IMR-90 (cell line): Measurements from ENCODE around the gene BMP5. TPM values are rescaled to one million over a fixed set of nuclear protein-coding genes. Genes with fewer than 3 reads are reported as not detected.

Source experiments
- ATAC-seq: fragments of 200-7000 bp; cut with Tn5 transposase; 2 replicates; pipeline ENCODE4 v1.9.1; 2020; ENCODE audit warnings: low read depth, mild to moderate bottlenecking, moderate library complexity
- BruUV-seq: library from RNA; stranded (reverse); fragments of 400-500 nt; replicated peaks from 2 replicates; lab custom pipeline; 2021; lab: Mats Ljungman, UMichigan
- CTCF ChIA-PET: fragments of 300-600 bp; formaldehyde crosslinking; extraction: SDS; loops from one replicate; lab custom pipeline; 2021; ENCODE audit warnings: antibody characterized with exemption; lab: Yijun Ruan, JAX
- POLR2A ChIA-PET: fragments of 300-600 bp; sonication (Branson Sonifier 250); formaldehyde crosslinking; loops from one replicate; lab custom pipeline; 2022; ENCODE audit warnings: antibody characterized with exemption; ENCODE audit not compliant: unreplicated experiment; lab: Charles Lee
- DNase-seq: peaks from one replicate; pipeline ENCODE4 v3.0.0; 2013
- H2AFZ ChIP-seq: replicated peaks from 2 replicates; pipeline ENCODE3; 2013; ENCODE audit warnings: low read length, mild to moderate bottlenecking; ENCODE audit not compliant: poor library complexity
- H2AK5ac ChIP-seq: 2 replicates; pipeline ENCODE4 v1.6.1; 2013; ENCODE audit warnings: low read depth, low read length, inconsistent platforms
- H2AK9ac ChIP-seq: replicated peaks from 2 replicates; pipeline ENCODE3; 2013; ENCODE audit warnings: mild to moderate bottlenecking, low read depth, low read length, moderate library complexity; ENCODE audit not compliant: poor library complexity
- H2BK120ac ChIP-seq: 2 replicates; pipeline ENCODE4 v1.6.1; 2013; ENCODE audit warnings: low read depth, low read length, inconsistent platforms
- H2BK15ac ChIP-seq: 3 replicates; pipeline ENCODE4 v1.6.1; 2013; ENCODE audit warnings: low read depth, low read length, inconsistent platforms
- H2BK20ac ChIP-seq: 2 replicates; pipeline ENCODE4 v1.6.1; 2013; ENCODE audit warnings: low read depth, mild to moderate bottlenecking, inconsistent platforms, low read length, moderate library complexity
- H2BK5ac ChIP-seq: 2 replicates; pipeline ENCODE4 v1.6.1; 2013; ENCODE audit warnings: mild to moderate bottlenecking, low read depth, low read length, inconsistent platforms; ENCODE audit not compliant: poor library complexity, severe bottlenecking
- H3K14ac ChIP-seq: replicated peaks from 2 replicates; pipeline ENCODE4 v1.6.1; 2013; ENCODE audit warnings: low read depth, low read length, inconsistent platforms
- H3K18ac ChIP-seq: 2 replicates; pipeline ENCODE4 v1.6.1; 2013; ENCODE audit warnings: low read depth, low read length, control low read depth
- H3K23ac ChIP-seq: 2 replicates; pipeline ENCODE4 v1.6.1; 2013; ENCODE audit warnings: low read depth, low read length, inconsistent platforms
- H3K27ac ChIP-seq: 2 replicates; pipeline ENCODE4 v1.5.1; 2013; ENCODE audit warnings: mild to moderate bottlenecking, control low read depth, low read length; ENCODE audit not compliant: insufficient read depth
- H3K27me3 ChIP-seq: 2 replicates; pipeline ENCODE4 v1.6.1; 2013; ENCODE audit warnings: low read length; ENCODE audit not compliant: control insufficient read depth, insufficient read depth
- H3K36me3 ChIP-seq: 2 replicates; pipeline ENCODE4 v1.6.1; 2013; ENCODE audit warnings: low read length, mixed read lengths; ENCODE audit not compliant: control insufficient read depth, insufficient read depth
- H3K4ac ChIP-seq: 2 replicates; pipeline ENCODE4 v1.6.1; 2013; ENCODE audit warnings: low read depth, low read length, inconsistent platforms
- H3K4me1 ChIP-seq: 2 replicates; pipeline ENCODE4 v1.6.1; 2013; ENCODE audit warnings: low read length, mixed read lengths; ENCODE audit not compliant: control insufficient read depth, insufficient read depth
- H3K4me2 ChIP-seq: 2 replicates; pipeline ENCODE4 v1.6.1; 2013; ENCODE audit warnings: low read depth, mild to moderate bottlenecking, control low read depth, low read length, moderate library complexity
- H3K4me3 ChIP-seq: 2 replicates; pipeline ENCODE4 v1.5.1; 2013; ENCODE audit warnings: low read depth, mild to moderate bottlenecking, control low read depth, low read length, moderate library complexity; ENCODE audit not compliant: insufficient read depth
- H3K56ac ChIP-seq: 2 replicates; pipeline ENCODE4 v1.6.1; 2013; ENCODE audit warnings: low read length, inconsistent platforms; ENCODE audit not compliant: insufficient read depth; ENCODE audit errors: extremely low read depth
- H3K79me1 ChIP-seq, 2 experiments: 2 replicates each; pipeline ENCODE4 v1.6.1; 2013; ENCODE audit warnings: low read length in 2 of 2, inconsistent platforms in 1 of 2, low read depth in 1 of 2
- H3K9ac ChIP-seq: 2 replicates; pipeline ENCODE4 v1.6.1; 2013; ENCODE audit warnings: low read depth, low read length, control low read depth
- H3K9me1 ChIP-seq: 2 replicates; pipeline ENCODE4 v1.6.1; 2013; ENCODE audit warnings: low read length, inconsistent platforms; ENCODE audit not compliant: insufficient read depth
- H3K9me3 ChIP-seq: 2 replicates; pipeline ENCODE4 v1.6.1; 2013; ENCODE audit warnings: low read length; ENCODE audit not compliant: control insufficient read depth, insufficient read depth
- H4K20me1 ChIP-seq: 2 replicates; pipeline ENCODE4 v1.6.1; 2013; ENCODE audit warnings: low read length, inconsistent platforms; ENCODE audit not compliant: insufficient read depth
- H4K5ac ChIP-seq: 2 replicates; pipeline ENCODE4 v1.6.1; 2013; ENCODE audit warnings: mild to moderate bottlenecking, low read depth, low read length, control low read depth
- H4K8ac ChIP-seq, 2 experiments: 2 replicates each; pipeline ENCODE4 v1.6.1; 2013; ENCODE audit warnings: low read depth in 2 of 2, low read length in 2 of 2, control low read depth in 1 of 2, inconsistent platforms in 1 of 2
- H4K91ac ChIP-seq: 2 replicates; pipeline ENCODE4 v1.6.1; 2013; ENCODE audit warnings: low read depth, low read length, inconsistent platforms; ENCODE audit not compliant: insufficient read depth
- BHLHE40 ChIP-seq: fragments of 150-350 bp; IDR thresholded peaks from 2 replicates; pipeline ENCODE4 v1.6.1; 2016; ENCODE audit warnings: mild to moderate bottlenecking, low read depth, low read length
- MAFK ChIP-seq: IDR thresholded peaks from 2 replicates; pipeline ENCODE4 v1.6.1; 2012; ENCODE audit warnings: low read depth, low read length, improper control_type of control experiment
- MAZ ChIP-seq: IDR thresholded peaks from 2 replicates; pipeline ENCODE4 v1.6.1; 2012; ENCODE audit warnings: low read depth, mild to moderate bottlenecking, low read length, improper control_type of control experiment, moderate library complexity, borderline replicate concordance
- POLR2A ChIP-seq: IDR thresholded peaks from 2 replicates; pipeline ENCODE4 v1.6.1; 2012; ENCODE audit warnings: mild to moderate bottlenecking, low read depth, low read length
- RAD21 ChIP-seq: IDR thresholded peaks from 2 replicates; pipeline ENCODE4 v1.6.1; 2012; ENCODE audit warnings: low read length, improper control_type of control experiment
- RFX5 ChIP-seq: IDR thresholded peaks from 2 replicates; pipeline ENCODE4 v1.8.0; 2012; ENCODE audit warnings: low read depth, mild to moderate bottlenecking, low read length, moderate library complexity
- WGBS, 2 experiments: methylation state at CpG; one replicate each; pipeline versions ENCODE4 v1.1.5 to v1.1.7; 2013; ENCODE audit warnings: missing lambda C conversion rate in 2 of 2; ENCODE audit not compliant: insufficient read length in 1 of 2; ENCODE audit errors: extremely low coverage in 2 of 2; 5-methylcytosine and 5-hydroxymethylcytosine counted together
- dilution Hi-C: fragments of 300-500 bp; cut with HindIII; formaldehyde crosslinking; loops from one replicate; pipeline ENCODE4 v1.14.3; 2018; ENCODE audit warnings: low sequenced_read_pairs; ENCODE audit not compliant: unreplicated experiment
- in situ Hi-C: fragments of 300-500 bp; cut with MboI; formaldehyde crosslinking; loops from 3 replicates; pipeline ENCODE4 v1.14.3; 2019; ENCODE audit warnings: low sequenced_read_pairs, inconsistent platforms, mixed read lengths
- intact Hi-C: fragments of 100-400 bp; cut with micrococcal nuclease; formaldehyde crosslinking; loops from 2 replicates; pipeline ENCODE4 v1.10.0; 2022
- polyA plus RNA-seq, 3 experiments: library from polyadenylated mRNA; depleted of rRNA; stranded (reverse); fragments of >200 nt; gene quantifications; 2 replicates each; pipeline ENCODE4 v1.2.3, GENCODE V29; 2012; ENCODE audit warnings: low replicate concordance in 1 of 3
- total RNA-seq: library from RNA; depleted of rRNA; stranded (reverse); fragments of >200 nt; gene quantifications from 2 replicates; pipeline ENCODE4 v1.2.3, GENCODE V29; 2012

The BMP5 gene
- total and polyA plus RNA-seq, 2 of the 4 experiments (the other 2 are of a cell fraction), result under 0.01 to 0.02 TPM

DNA sequence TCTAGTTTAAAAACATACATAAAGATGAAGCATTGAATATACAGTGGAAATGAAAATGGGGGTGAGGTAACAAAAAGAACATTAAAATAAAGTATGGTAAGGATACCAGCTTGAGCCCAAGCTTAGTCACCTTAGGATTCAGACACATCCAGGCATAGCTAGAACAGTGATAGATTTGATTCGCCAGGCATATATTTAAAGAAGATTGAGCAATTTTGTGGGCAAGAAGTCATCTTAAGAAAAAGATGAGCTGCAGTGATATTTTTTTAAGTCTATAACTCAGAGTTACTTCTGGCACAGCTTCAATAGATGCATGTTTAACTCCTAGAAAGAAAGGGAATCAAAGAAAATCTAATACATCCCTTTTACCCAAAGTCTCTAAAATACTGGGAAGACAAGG lies 97.9 kb downstream of the BMP5 start:
- Histone ChIP-seq H3K4me2 (no peak overlapping the region), H3K18ac (no peak overlapping the region), H3K4ac (no peak overlapping the region), H2BK20ac (no peak overlapping the region), H2BK120ac (no peak overlapping the region), H3K27ac (no peak overlapping the region), H2AK5ac (no peak overlapping the region), H4K8ac (no peak overlapping the region), H4K5ac (no peak overlapping the region), H2BK5ac (no peak overlapping the region), H3K9ac (no peak overlapping the region), H3K14ac (no peak overlapping the region), H2AFZ (no peak overlapping the region), H3K79me1 (no peaks in the 10 kb centered on the region), H4K20me1 (no peaks in the 10 kb centered on the region), H3K27me3 (no peaks in the 10 kb centered on the region), H2AK9ac (no peak overlapping the region), H3K9me1 (no peaks in the 10 kb centered on the region), H3K9me3 (no peaks in the 10 kb centered on the region; the same call in 1 of the 2 replicates), H3K36me3 (no peaks in the 10 kb centered on the region), H3K4me3 (no peak overlapping the region), H3K23ac (no peak overlapping the region), H2BK15ac (no peak overlapping the region; the same call in 2 of the 3 replicates), H3K56ac (no peak overlapping the region), H4K91ac (no peak overlapping the region), H3K4me1 (peaks cover 6% of the 10 kb centered on the region; the same call in 1 of the 2 replicates)
- ChIA-PET POLR2A (no interaction called here), CTCF (no interaction called here)
- ATAC-seq, result no peak
- in situ Hi-C loops, result no loop called here
- WGBS, 2 experiments, result 100% methylated on average over 1 of the region's 1 CpG; no CpG with 5 or more reads in 1 of the 2 experiments
- no peak for TF ChIP-seq MAFK
- no peak for TF ChIP-seq MAZ
- no peak for TF ChIP-seq RFX5
- no peak for TF ChIP-seq BHLHE40
- no peak for TF ChIP-seq RAD21
- no peak for TF ChIP-seq POLR2A
- intact Hi-C loops, result no loop called here
- dilution Hi-C loops, result no loop called here
- BruUV-seq, result no TSS peak
- peak; percentile 8 for DNase-seq
